ENCODE data around the gene NTN1.

The NTN1 gene

GRCh38 chr17:9185688-9186284 is 164.5 kb downstream of the NTN1 start:
- no peaks in the 10 kb centered on the region for H4K20me1 ChIP-seq (ENCODE audit: insufficient read depth)

GRCh38 chr17:9187828-9188227 is 166.5 kb downstream of the NTN1 start:
- Histone ChIP-seq H3K4me1 (ENCODE audit: low read depth, poor library complexity, severe bottlenecking) (no peaks in the 10 kb centered on the region), H3K27ac (no peak overlapping the region)

More at GRCh38 chr17:9185688-9186284, 164.5 kb downstream of the NTN1 start:
- Histone ChIP-seq H3K4me2 (no peak overlapping the region), H3K4me3 (IDR thresholded peaks at IDR 0.05; ENCODE audit: insufficient read depth, low read depth, low read length) (no peak overlapping the region), H3K9ac (no peak overlapping the region), H3K36me3 (ENCODE audit: insufficient read depth) (no peaks in the 10 kb centered on the region), H3K27me3 (ENCODE audit: insufficient read depth, low read depth) (no peaks in the 10 kb centered on the region), H3K4me1 (ENCODE audit: low read depth, poor library complexity, severe bottlenecking) (no peaks in the 10 kb centered on the region), H3K79me2 (ENCODE audit: insufficient read depth, low read depth) (no peaks in the 10 kb centered on the region), H3K27ac (no peak overlapping the region), H2AFZ (ENCODE audit: low read depth) (no peak overlapping the region)
- TF ChIP-seq, protein P1, sequence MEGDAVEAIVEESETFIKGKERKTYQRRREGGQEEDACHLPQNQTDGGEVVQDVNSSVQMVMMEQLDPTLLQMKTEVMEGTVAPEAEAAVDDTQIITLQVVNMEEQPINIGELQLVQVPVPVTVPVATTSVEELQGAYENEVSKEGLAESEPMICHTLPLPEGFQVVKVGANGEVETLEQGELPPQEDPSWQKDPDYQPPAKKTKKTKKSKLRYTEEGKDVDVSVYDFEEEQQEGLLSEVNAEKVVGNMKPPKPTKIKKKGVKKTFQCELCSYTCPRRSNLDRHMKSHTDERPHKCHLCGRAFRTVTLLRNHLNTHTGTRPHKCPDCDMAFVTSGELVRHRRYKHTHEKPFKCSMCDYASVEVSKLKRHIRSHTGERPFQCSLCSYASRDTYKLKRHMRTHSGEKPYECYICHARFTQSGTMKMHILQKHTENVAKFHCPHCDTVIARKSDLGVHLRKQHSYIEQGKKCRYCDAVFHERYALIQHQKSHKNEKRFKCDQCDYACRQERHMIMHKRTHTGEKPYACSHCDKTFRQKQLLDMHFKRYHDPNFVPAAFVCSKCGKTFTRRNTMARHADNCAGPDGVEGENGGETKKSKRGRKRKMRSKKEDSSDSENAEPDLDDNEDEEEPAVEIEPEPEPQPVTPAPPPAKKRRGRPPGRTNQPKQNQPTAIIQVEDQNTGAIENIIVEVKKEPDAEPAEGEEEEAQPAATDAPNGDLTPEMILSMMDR (conservative IDR thresholded peaks at IDR 0.05; ENCODE audit: low read depth, low read length), result no peak

DNA sequence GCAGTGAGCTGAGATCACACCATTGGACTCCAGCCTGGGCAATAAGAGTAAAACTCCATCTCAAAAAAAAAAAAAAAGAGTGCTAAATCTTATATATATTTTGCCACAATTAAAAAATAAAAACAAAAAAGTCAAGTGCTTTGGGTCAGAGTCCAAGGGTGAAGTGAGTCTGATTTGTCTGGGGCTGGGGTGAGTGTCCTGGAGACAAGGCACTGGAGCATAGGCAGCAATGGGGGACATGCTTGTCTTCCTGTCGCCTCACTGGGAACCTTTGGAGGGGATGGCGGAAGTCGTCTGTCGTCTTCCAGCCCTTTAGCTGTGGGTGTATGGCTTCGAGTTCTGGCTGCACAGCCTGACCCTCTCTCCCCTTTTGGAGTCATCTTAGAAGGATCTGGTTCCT is 167.1 kb downstream of the NTN1 start:
- H3K27ac ChIP-seq, result no peak overlapping the region
- H2AFZ ChIP-seq (ENCODE audit: low read depth), result no peak overlapping the region
- H3K36me3 ChIP-seq (ENCODE audit: insufficient read depth), result no peaks in the 10 kb centered on the region
- H3K79me2 ChIP-seq (ENCODE audit: insufficient read depth, low read depth), result no peaks in the 10 kb centered on the region
- TF ChIP-seq, protein P1 (conservative IDR thresholded peaks at IDR 0.05; ENCODE audit: low read depth, low read length), result no peak
- no peak overlapping the region for H3K4me3 ChIP-seq (IDR thresholded peaks at IDR 0.05; ENCODE audit: insufficient read depth, low read depth, low read length)
- no peaks in the 10 kb centered on the region for H3K4me1 ChIP-seq (ENCODE audit: low read depth, poor library complexity, severe bottlenecking)
- no peak overlapping the region for H3K9ac ChIP-seq
- H4K20me1 ChIP-seq (ENCODE audit: insufficient read depth), result no peaks in the 10 kb centered on the region
- no peak overlapping the region for H3K4me2 ChIP-seq
- H3K27me3 ChIP-seq (ENCODE audit: insufficient read depth, low read depth), result no peaks in the 10 kb centered on the region

More at GRCh38 chr17:9187828-9188227, 166.5 kb downstream of the NTN1 start:
- Histone ChIP-seq H3K27me3 (ENCODE audit: insufficient read depth, low read depth) (no peaks in the 10 kb centered on the region), H3K9ac (no peak overlapping the region), H3K4me2 (no peak overlapping the region), H3K36me3 (ENCODE audit: insufficient read depth) (no peaks in the 10 kb centered on the region), H2AFZ (ENCODE audit: low read depth) (no peak overlapping the region), H3K79me2 (ENCODE audit: insufficient read depth, low read depth) (no peaks in the 10 kb centered on the region), H3K4me3 (IDR thresholded peaks at IDR 0.05; ENCODE audit: insufficient read depth, low read depth, low read length) (no peak overlapping the region), H4K20me1 (ENCODE audit: insufficient read depth) (no peaks in the 10 kb centered on the region)
- TF ChIP-seq, protein P1 (conservative IDR thresholded peaks at IDR 0.05; ENCODE audit: low read depth, low read length), result no peak

GRCh38 chr17:9189870-9190269 is 168.6 kb downstream of the NTN1 start:
- Histone ChIP-seq H3K27ac (no peak overlapping the region), H3K9ac (no peak overlapping the region), H3K27me3 (ENCODE audit: insufficient read depth, low read depth) (no peaks in the 10 kb centered on the region), H2AFZ (ENCODE audit: low read depth) (no peak overlapping the region), H3K4me1 (ENCODE audit: low read depth, poor library complexity, severe bottlenecking) (no peaks in the 10 kb centered on the region), H3K36me3 (ENCODE audit: insufficient read depth) (no peaks in the 10 kb centered on the region), H4K20me1 (ENCODE audit: insufficient read depth) (no peaks in the 10 kb centered on the region), H3K4me3 (IDR thresholded peaks at IDR 0.05; ENCODE audit: insufficient read depth, low read depth, low read length) (no peak overlapping the region), H3K4me2 (no peak overlapping the region), H3K79me2 (ENCODE audit: insufficient read depth, low read depth) (no peaks in the 10 kb centered on the region)
- TF ChIP-seq, protein P1 (conservative IDR thresholded peaks at IDR 0.05; ENCODE audit: low read depth, low read length), result no peak

All from KMS-11 (cell line).